Measurements from ENCODE around the gene NKAIN4. TPM values are rescaled to one million over a fixed set of nuclear protein-coding genes. Genes with fewer than 3 reads are reported as not detected.
A peak's percentile ranks its signal among the peaks of the same experiment; 100 is the strongest.

NKAIN4 gene
- total and polyA plus RNA-seq, 2 experiments from 2014 or later = 12.6 to 13.2 TPM

DNA sequence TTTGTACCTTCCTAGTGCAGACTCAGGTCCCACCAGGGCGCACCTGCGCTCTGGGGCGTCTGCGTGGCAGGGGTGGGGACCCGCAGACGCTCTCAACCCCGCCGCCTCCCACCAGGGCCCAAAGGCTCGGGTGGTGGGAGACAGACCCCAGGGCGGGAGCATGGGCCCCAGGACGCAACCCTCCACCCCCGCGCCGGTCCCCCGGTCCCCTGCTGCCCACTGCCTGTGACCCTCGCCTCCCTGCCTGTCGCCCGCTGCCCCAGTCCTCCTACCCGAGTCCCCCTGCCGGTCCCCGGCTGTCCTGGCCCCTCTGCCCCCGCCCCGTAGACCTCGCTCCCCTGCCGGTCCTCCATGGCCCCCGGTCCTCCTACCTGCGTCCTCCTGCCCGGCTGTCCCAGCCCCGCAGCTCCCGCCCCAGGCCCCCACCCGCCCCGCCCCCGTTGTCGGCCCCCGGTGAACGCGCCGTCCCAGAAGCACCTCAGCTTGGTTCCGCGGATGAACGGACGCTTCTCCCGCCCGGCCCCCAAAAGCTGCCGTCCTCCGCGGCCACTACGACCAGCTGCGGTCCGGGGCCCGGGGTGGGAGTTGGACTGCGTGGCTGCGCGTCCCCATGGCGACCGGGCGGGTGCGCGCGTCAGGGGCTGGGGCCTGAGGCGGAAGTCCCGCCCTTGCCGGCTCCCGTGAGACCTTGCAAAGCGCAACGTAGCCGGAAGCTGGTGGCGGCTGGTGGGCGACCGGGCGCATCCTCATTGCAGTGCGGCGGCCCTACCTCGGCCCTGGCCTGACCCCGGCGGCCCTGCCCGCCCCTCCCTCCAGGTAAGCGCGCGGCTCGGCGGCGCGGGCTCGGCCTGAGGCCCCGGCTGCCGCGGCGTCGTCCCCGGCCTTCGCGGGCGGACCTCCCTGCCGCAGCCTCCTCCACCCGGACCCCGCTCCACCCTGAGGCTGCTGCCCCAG lies 18.1 kb upstream of the NKAIN4 start, which contains the start of gene ARFGAP1:
ARFGAP1 (plus strand) TSS at position 709 of the 954 bp plus-strand sequence. CDS start 2,768 bp downstream, outside the sequence.
- peak; percentile 93 for ATAC-seq
- DNase-seq (ENCODE audit: low spot score) = peak; percentile 97
- H4K20me1 ChIP-seq (replicated peaks; ENCODE audit: insufficient read depth) = peaks cover 22% of the 10 kb centered on the region; the same call in 1 of the 2 replicates
- peak within 1 kb of the TSS; percentile 95 for H3K4me2 ChIP-seq
- peaks cover 6% of the 10 kb centered on the region for H3K36me3 Mint-ChIP-seq (ENCODE audit: low read depth)
- peaks cover 11% of the 10 kb centered on the region for H3K4me1 Mint-ChIP-seq
- 0 out of 2 replicates have a peak, but pooled peaks cover 1% of the 10 kb centered on the region for H3K36me3 ChIP-seq (ENCODE audit: insufficient read depth)
- H3K27ac ChIP-seq (ENCODE audit: low read depth) = no peak within 1 kb of the TSS
- H3F3A ChIP-seq (replicated peaks; ENCODE audit: low read depth) = no peaks in the 10 kb centered on the region
- peaks cover 42% of the 10 kb centered on the region for H3K79me2 ChIP-seq (replicated peaks; ENCODE audit: insufficient read depth)
- no peak for TF ChIP-seq EZH2phosphoT487 (IDR thresholded peaks at IDR 0.05; ENCODE audit: unreplicated experiment)
- TF ChIP-seq JUNB (IDR thresholded peaks at IDR 0.05; ENCODE audit: unreplicated experiment) = no peak
- TF ChIP-seq CREB1 (CRISPR knock-in tag; IDR thresholded peaks at IDR 0.05; ENCODE audit: low read depth) = peak; percentile 84
- no peak for TF ChIP-seq ZNF462 (CRISPR knock-in tag; IDR thresholded peaks at IDR 0.05)
- no peak for TF ChIP-seq EZH2 (IDR thresholded peaks at IDR 0.05; ENCODE audit: low read depth, unreplicated experiment)
- peak; percentile 73 for TF ChIP-seq POLR2AphosphoS5 (IDR thresholded peaks at IDR 0.05; ENCODE audit: low read depth)
- TF ChIP-seq REST (IDR thresholded peaks at IDR 0.05; ENCODE audit: unreplicated experiment) = no peak
- TF ChIP-seq STAT1 (IDR thresholded peaks at IDR 0.05; ENCODE audit: unreplicated experiment) = no peak
- no peak for TF ChIP-seq NANOG (IDR thresholded peaks at IDR 0.05; ENCODE audit: borderline replicate concordance)
- TF ChIP-seq, protein P1, sequence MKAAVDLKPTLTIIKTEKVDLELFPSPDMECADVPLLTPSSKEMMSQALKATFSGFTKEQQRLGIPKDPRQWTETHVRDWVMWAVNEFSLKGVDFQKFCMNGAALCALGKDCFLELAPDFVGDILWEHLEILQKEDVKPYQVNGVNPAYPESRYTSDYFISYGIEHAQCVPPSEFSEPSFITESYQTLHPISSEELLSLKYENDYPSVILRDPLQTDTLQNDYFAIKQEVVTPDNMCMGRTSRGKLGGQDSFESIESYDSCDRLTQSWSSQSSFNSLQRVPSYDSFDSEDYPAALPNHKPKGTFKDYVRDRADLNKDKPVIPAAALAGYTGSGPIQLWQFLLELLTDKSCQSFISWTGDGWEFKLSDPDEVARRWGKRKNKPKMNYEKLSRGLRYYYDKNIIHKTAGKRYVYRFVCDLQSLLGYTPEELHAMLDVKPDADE (IDR thresholded peaks at IDR 0.05) = peak; percentile 72
- peak within 1 kb of the TSS; percentile 86 for H3K4me3 Mint-ChIP-seq
- no peaks in the 10 kb centered on the region for H3K27me3 ChIP-seq (ENCODE audit: insufficient read depth)
- H3K27ac Mint-ChIP-seq = peak within 1 kb of the TSS; percentile 88
- no peaks in the 10 kb centered on the region for H3K9me2 ChIP-seq (ENCODE audit: insufficient read depth)
- H3K9me3 Mint-ChIP-seq = no peaks in the 10 kb centered on the region
- H2AFZ ChIP-seq = no peak within 1 kb of the TSS
- peaks cover 8% of the 10 kb centered on the region; the same call in 1 of the 2 replicates for H3K4me1 ChIP-seq (ENCODE audit: insufficient read depth)
- peaks cover 17% of the 10 kb centered on the region for H3K27me3 Mint-ChIP-seq (ENCODE audit: insufficient read depth, low read depth, poor library complexity)
- peak within 1 kb of the TSS; percentile 89 for H3K4me3 ChIP-seq
